ENCODE measurements around the gene HMX2. TPM values are rescaled to one million over a fixed set of nuclear protein-coding genes. Genes with fewer than 3 reads are reported as not detected.

Gene HMX2, protein sequence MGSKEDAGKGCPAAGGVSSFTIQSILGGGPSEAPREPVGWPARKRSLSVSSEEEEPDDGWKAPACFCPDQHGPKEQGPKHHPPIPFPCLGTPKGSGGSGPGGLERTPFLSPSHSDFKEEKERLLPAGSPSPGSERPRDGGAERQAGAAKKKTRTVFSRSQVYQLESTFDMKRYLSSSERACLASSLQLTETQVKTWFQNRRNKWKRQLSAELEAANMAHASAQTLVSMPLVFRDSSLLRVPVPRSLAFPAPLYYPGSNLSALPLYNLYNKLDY
- total RNA-seq (2021; ENCODE audit: unreplicated experiment) = not detected
- not detected in 2 replicates for polyA plus RNA-seq (2012)
- Bru-seq, nascent RNA = not detected
- BruChase-seq, experiment 1, labeled RNA remaining after a 6-hour chase = not detected
- not detected for BruChase-seq, experiment 2, labeled RNA remaining after a 2-hour chase
- long read RNA-seq = 0 reads

- Histone ChIP-seq H3K36me3 (ENCODE audit: control insufficient read depth in 1 of 2, insufficient read depth in 2 of 2, low read length in 2 of 2) (no peaks in the 10 kb centered on the region), H3K79me2 (ENCODE audit: insufficient read depth, low read length) (no peaks in the 10 kb centered on the region), H3K27me3 (ENCODE audit: insufficient read depth, low read length) (no peaks in the 10 kb centered on the region), H3K9me3 (ENCODE audit: control insufficient read depth in 1 of 2, insufficient read depth in 1 of 2, low read depth in 1 of 2, low read length in 2 of 2) (no peaks in the 10 kb centered on the region), H3K4me3 (replicated peaks in 1 of 2; ENCODE audit: low read depth in 1 of 2, low read length in 2 of 2) (no peak within 1 kb of the TSS), H3K27ac (ENCODE audit: low read depth, low read length) (no peak within 1 kb of the TSS), H2AFZ (ENCODE audit: low read depth, low read length, poor library complexity, severe bottlenecking) (no peak within 1 kb of the TSS), H3K4me1 (ENCODE audit: control insufficient read depth in 1 of 2, insufficient read depth in 2 of 2, low read length in 2 of 2) (no peaks in the 10 kb centered on the region), H4K20me1 (ENCODE audit: insufficient read depth) (no peaks in the 10 kb centered on the region), H3K9ac (ENCODE audit: low read length) (no peak within 1 kb of the TSS), H3K9me2 (ENCODE audit: insufficient read depth) (no peaks in the 10 kb centered on the region), H3K4me2 (ENCODE audit: low read length) (no peak within 1 kb of the TSS)
- TF ChIP-seq EGR1 (IDR thresholded peaks at IDR 0.05; ENCODE audit: low read depth) = no peak
- TF ChIP-seq SRF (IDR thresholded peaks at IDR 0.05; ENCODE audit: low read depth) = no peak
- TF ChIP-seq CEBPB (IDR thresholded peaks at IDR 0.05; ENCODE audit: low read depth) = no peak
- TF ChIP-seq ZNF274 (IDR thresholded peaks at IDR 0.05; ENCODE audit: low read depth, low read length) = no peak
- TF ChIP-seq SIN3A (IDR thresholded peaks at IDR 0.05; ENCODE audit: low read depth) = no peak
- no peak for TF ChIP-seq EZH2phosphoT487 (IDR thresholded peaks at IDR 0.05; ENCODE audit: borderline replicate concordance)
- TF ChIP-seq, protein P1, sequence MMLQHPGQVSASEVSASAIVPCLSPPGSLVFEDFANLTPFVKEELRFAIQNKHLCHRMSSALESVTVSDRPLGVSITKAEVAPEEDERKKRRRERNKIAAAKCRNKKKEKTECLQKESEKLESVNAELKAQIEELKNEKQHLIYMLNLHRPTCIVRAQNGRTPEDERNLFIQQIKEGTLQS (IDR thresholded peaks at IDR 0.05) = no peak
- no peak for TF ChIP-seq ZBTB33 (IDR thresholded peaks at IDR 0.05; ENCODE audit: extremely low read depth, insufficient replicate concordance, low read length)
- TF ChIP-seq POLR2AphosphoS5 (IDR thresholded peaks at IDR 0.05; ENCODE audit: low read depth, low read length) = no peak
- no peak for TF ChIP-seq CBX3 (IDR thresholded peaks at IDR 0.05; ENCODE audit: low read depth)
- TF ChIP-seq JUND (IDR thresholded peaks at IDR 0.05) = no peak
- TF ChIP-seq SP1 (IDR thresholded peaks at IDR 0.05; ENCODE audit: low read depth) = no peak
- TF ChIP-seq MAX (IDR thresholded peaks at IDR 0.05) = no peak
- TF ChIP-seq ZFX (IDR thresholded peaks at IDR 0.05) = no peak
- TF ChIP-seq TCF7L2 (IDR thresholded peaks at IDR 0.05; ENCODE audit: borderline replicate concordance, extremely low read depth, insufficient read depth, insufficient read length) = no peak
- TF ChIP-seq RAD21 (IDR thresholded peaks at IDR 0.05; ENCODE audit: low read depth) = no peak
- no peak for TF ChIP-seq ELF1 (IDR thresholded peaks at IDR 0.05; ENCODE audit: borderline replicate concordance, low read depth)
- no peak for TF ChIP-seq POLR2A (IDR thresholded peaks at IDR 0.05; ENCODE audit: borderline replicate concordance, extremely low read depth, insufficient read depth, insufficient read length)
- no peak for TF ChIP-seq FOSL1 (IDR thresholded peaks at IDR 0.05; ENCODE audit: low read depth)
- TF ChIP-seq, protein P2, sequence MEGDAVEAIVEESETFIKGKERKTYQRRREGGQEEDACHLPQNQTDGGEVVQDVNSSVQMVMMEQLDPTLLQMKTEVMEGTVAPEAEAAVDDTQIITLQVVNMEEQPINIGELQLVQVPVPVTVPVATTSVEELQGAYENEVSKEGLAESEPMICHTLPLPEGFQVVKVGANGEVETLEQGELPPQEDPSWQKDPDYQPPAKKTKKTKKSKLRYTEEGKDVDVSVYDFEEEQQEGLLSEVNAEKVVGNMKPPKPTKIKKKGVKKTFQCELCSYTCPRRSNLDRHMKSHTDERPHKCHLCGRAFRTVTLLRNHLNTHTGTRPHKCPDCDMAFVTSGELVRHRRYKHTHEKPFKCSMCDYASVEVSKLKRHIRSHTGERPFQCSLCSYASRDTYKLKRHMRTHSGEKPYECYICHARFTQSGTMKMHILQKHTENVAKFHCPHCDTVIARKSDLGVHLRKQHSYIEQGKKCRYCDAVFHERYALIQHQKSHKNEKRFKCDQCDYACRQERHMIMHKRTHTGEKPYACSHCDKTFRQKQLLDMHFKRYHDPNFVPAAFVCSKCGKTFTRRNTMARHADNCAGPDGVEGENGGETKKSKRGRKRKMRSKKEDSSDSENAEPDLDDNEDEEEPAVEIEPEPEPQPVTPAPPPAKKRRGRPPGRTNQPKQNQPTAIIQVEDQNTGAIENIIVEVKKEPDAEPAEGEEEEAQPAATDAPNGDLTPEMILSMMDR (IDR thresholded peaks at IDR 0.05 in 2 of 3, conservative IDR thresholded peaks at IDR 0.05 in 1 of 3; ENCODE audit: borderline replicate concordance in 1 of 3, insufficient read depth in 1 of 3, low read depth in 2 of 3, low read length in 2 of 3) = no peak
- intact Hi-C loops (cut with micrococcal nuclease) = no loop called here
- BruUV-seq (replicated peaks) = no TSS peak
- ChIA-PET CTCF (no interaction called here), POLR2A (no interaction called here), RAD21 (ENCODE audit: low non-redundant PET in 1 of 2, low total read pairs in 2 of 2, uncharacterized antibody in 2 of 2, unreplicated experiment in 2 of 2) (no interaction called here)
- DNase-seq (ENCODE audit: low read depth, low spot score) (no peak), ATAC-seq (no peak)
These were observed at the start of gene HMX2 for GRCh38 chr10:123147635-123148413. Gene HMX2, plus strand, starts transcription at chr10:123148136. Its CDS starts 243 bp downstream, at chr10:123148379.
